H1 (cell line): ENCODE measurements around the gene MAGI2. TPM values are rescaled to one million over a fixed set of nuclear protein-coding genes. Genes with fewer than 3 reads are reported as not detected.
A peak's percentile ranks its signal among the peaks of the same experiment; 100 is the strongest.

Experiments used
- CTCF ChIA-PET: fragments of 300-600 bp; sonication (Branson Sonifier 250); formaldehyde crosslinking; loops from one replicate; lab custom pipeline; 2021; ENCODE audit not compliant: partially characterized antibody; lab: Charles Lee
- POLR2A ChIA-PET: fragments of 300-600 bp; sonication (Branson Sonifier 250); formaldehyde crosslinking; loops from one replicate; lab custom pipeline; 2021; ENCODE audit warnings: inconsistent platforms; ENCODE audit not compliant: partially characterized antibody; lab: Charles Lee
- DNase-seq, 2 experiments: peaks; one replicate each; pipeline versions ENCODE4 v3.0.0 to v3.0.0-alpha.2; 2010 to 2022; ENCODE audit warnings: low spot score in 2 of 2, low read depth in 1 of 2, mixed read lengths in 1 of 2
- FAIRE-seq: peaks from 2 replicates; lab custom pipeline; 2011; peaks lifted over from hg19 to GRCh38; lab: Jason Lieb, UNC
- H2AFZ ChIP-seq: 2 replicates; pipeline ENCODE4 v1.8.1; 2012; ENCODE audit warnings: low read length, inconsistent platforms
- H2AK5ac ChIP-seq: 2 replicates; pipeline ENCODE4 v1.6.1; 2013; ENCODE audit warnings: low read depth, low read length
- H2BK120ac ChIP-seq: replicated peaks from 2 replicates; pipeline ENCODE3; 2013; ENCODE audit warnings: low read depth, low read length, inconsistent platforms
- H2BK12ac ChIP-seq: 2 replicates; pipeline ENCODE4 v1.6.1; 2013; ENCODE audit warnings: low read depth, low read length
- H2BK15ac ChIP-seq: 2 replicates; pipeline ENCODE4 v1.6.1; 2013; ENCODE audit warnings: low read length
- H2BK20ac ChIP-seq: 2 replicates; pipeline ENCODE4 v1.6.1; 2013; ENCODE audit warnings: low read length
- H2BK5ac ChIP-seq: 2 replicates; pipeline ENCODE4 v1.6.1; 2013; ENCODE audit warnings: low read depth, low read length
- H3K14ac ChIP-seq: 2 replicates; pipeline ENCODE4 v1.6.1; 2013; ENCODE audit warnings: inconsistent platforms; ENCODE audit not compliant: insufficient read length
- H3K18ac ChIP-seq: 2 replicates; pipeline ENCODE4 v1.6.1; 2013; ENCODE audit warnings: low read length; ENCODE audit errors: extremely low read depth
- H3K23ac ChIP-seq: 2 replicates; pipeline ENCODE4 v1.6.1; 2013; ENCODE audit warnings: inconsistent platforms; ENCODE audit not compliant: insufficient read length
- H3K23me2 ChIP-seq: 2 replicates; pipeline ENCODE4 v1.6.1; 2013; ENCODE audit warnings: low read depth, low read length
- H3K27ac ChIP-seq: 2 replicates; pipeline ENCODE4 v1.6.1; 2011; ENCODE audit warnings: low read depth, low read length, inconsistent platforms
- H3K27me3 ChIP-seq, 4 experiments: replicated peaks in 1 of 4; 1 replicate in 1 of 4; 2 replicates in 3 of 4; pipeline versions ENCODE4 v1.6.1 to v1.8.1; 2011 to 2013; ENCODE audit warnings: low read length in 3 of 4, mild to moderate bottlenecking in 3 of 4, inconsistent platforms in 2 of 4, mixed read lengths in 2 of 4, moderate library complexity in 1 of 4; ENCODE audit not compliant: control insufficient read depth in 3 of 4, insufficient read depth in 3 of 4; ENCODE audit errors: extremely low read depth in 1 of 4
- H3K36me3 ChIP-seq, 4 experiments: 2 replicates each; pipeline versions ENCODE4 v1.6.1 to v1.8.1; 2011 to 2013; ENCODE audit warnings: mild to moderate bottlenecking in 4 of 4, low read length in 3 of 4, moderate library complexity in 2 of 4, control low read depth in 1 of 4, inconsistent platforms in 1 of 4; ENCODE audit not compliant: insufficient read depth in 4 of 4, control insufficient read depth in 2 of 4
- H3K4ac ChIP-seq: replicated peaks from 2 replicates; pipeline ENCODE3; 2013; ENCODE audit warnings: low read length, low read depth, mixed read lengths, inconsistent platforms; ENCODE audit not compliant: insufficient read length
- H3K4me1 ChIP-seq, 4 experiments: replicated peaks in 1 of 4; 1 replicate in 1 of 4; 2 replicates in 3 of 4; pipeline versions ENCODE4 v1.6.1 to v1.8.1; 2011 to 2013; ENCODE audit warnings: low read length in 3 of 4, inconsistent platforms in 2 of 4, mixed read lengths in 1 of 4; ENCODE audit not compliant: insufficient read depth in 4 of 4, control insufficient read depth in 3 of 4
- H3K4me2 ChIP-seq, 2 experiments: 2 replicates each; pipeline versions ENCODE4 v1.6.1 to v1.8.1; 2011 to 2013; ENCODE audit warnings: low read depth in 2 of 2, low read length in 2 of 2, control low read depth in 1 of 2, inconsistent platforms in 1 of 2, mild to moderate bottlenecking in 1 of 2; ENCODE audit not compliant: insufficient read depth in 1 of 2
- H3K4me3 ChIP-seq, 4 experiments: fragments of 200-600, 300-600 bp in 1 of 4; sonication (generic), shearing (Covaris generic), sonication (Bioruptor Twin) in 1 of 4; 2 replicates each; pipeline versions ENCODE4 v1.5.1 to v1.8.1; 2011 to 2016; ENCODE audit warnings: low read length in 4 of 4, low read depth in 3 of 4, control low read depth in 2 of 4, inconsistent platforms in 2 of 4, mild to moderate bottlenecking in 2 of 4, mixed read lengths in 1 of 4, moderate library complexity in 1 of 4; ENCODE audit not compliant: insufficient read depth in 2 of 4; ENCODE audit errors: extremely low read depth in 1 of 4
- H3K56ac ChIP-seq: replicated peaks from 2 replicates; pipeline ENCODE3; 2013; ENCODE audit warnings: low read depth, mild to moderate bottlenecking, mixed read lengths, low read length, inconsistent platforms; ENCODE audit not compliant: insufficient read length
- H3K79me1 ChIP-seq: 2 replicates; pipeline ENCODE4 v1.6.1; 2013; ENCODE audit warnings: low read depth, low read length, control low read depth
- H3K79me2 ChIP-seq, 2 experiments: 2 replicates each; pipeline versions ENCODE4 v1.6.1 to v1.8.1; 2012 to 2013; ENCODE audit warnings: low read length in 2 of 2, mild to moderate bottlenecking in 2 of 2, inconsistent platforms in 1 of 2; ENCODE audit not compliant: insufficient read depth in 2 of 2, control insufficient read depth in 1 of 2
- H3K9ac ChIP-seq, 4 experiments: replicated peaks in 1 of 4; 1 replicate in 1 of 4; 2 replicates in 3 of 4; pipeline versions ENCODE4 v1.6.1 to v1.8.1; 2011 to 2013; ENCODE audit warnings: low read depth in 3 of 4, low read length in 3 of 4, control low read depth in 2 of 4, mild to moderate bottlenecking in 2 of 4, moderate library complexity in 2 of 4, inconsistent platforms in 1 of 4; ENCODE audit errors: extremely low read depth in 1 of 4
- H3K9me3 ChIP-seq, 2 experiments: 2 replicates each; pipeline versions ENCODE4 v1.6.1 to v1.8.1; 2012 to 2013; ENCODE audit warnings: mild to moderate bottlenecking in 2 of 2, moderate library complexity in 2 of 2, control low read depth in 1 of 2, inconsistent platforms in 1 of 2, low read depth in 1 of 2, low read length in 1 of 2, mixed read lengths in 1 of 2; ENCODE audit not compliant: insufficient read depth in 2 of 2
- H4K20me1 ChIP-seq, 2 experiments: replicated peaks in 1 of 2; 2 replicates each; pipeline versions ENCODE3 to v1.8.1; 2011 to 2013; ENCODE audit warnings: inconsistent platforms in 2 of 2, low read length in 2 of 2, mild to moderate bottlenecking in 1 of 2; ENCODE audit not compliant: insufficient read depth in 2 of 2, control insufficient read depth in 1 of 2
- H4K5ac ChIP-seq: 2 replicates; pipeline ENCODE4 v1.6.1; 2013; ENCODE audit warnings: low read length, low read depth, mixed read lengths, inconsistent platforms; ENCODE audit not compliant: insufficient read length
- H4K8ac ChIP-seq: 2 replicates; pipeline ENCODE4 v1.8.0; 2013; ENCODE audit warnings: mild to moderate bottlenecking, moderate library complexity, low read length, inconsistent platforms; ENCODE audit not compliant: insufficient read depth; ENCODE audit errors: extremely low read depth
- H4K91ac ChIP-seq: replicated peaks from 2 replicates; pipeline ENCODE3; 2013; ENCODE audit warnings: low read length, mixed read lengths, inconsistent platforms; ENCODE audit not compliant: insufficient read length
- EP300 ChIP-seq, 2 experiments: IDR thresholded peaks; 1 replicate in 1 of 2; 2 replicates in 1 of 2; pipeline ENCODE4 v1.6.1; 2011 to 2012; ENCODE audit warnings: low read depth in 2 of 2, low read length in 2 of 2, mild to moderate bottlenecking in 2 of 2, borderline replicate concordance in 1 of 2, inconsistent platforms in 1 of 2, moderate library complexity in 1 of 2
- POLR2A ChIP-seq, 2 experiments: IDR thresholded peaks; 1 replicate in 1 of 2; 2 replicates in 1 of 2; pipeline ENCODE4 v1.6.1; 2011; ENCODE audit warnings: low read depth in 2 of 2, low read length in 2 of 2, mild to moderate bottlenecking in 2 of 2; ENCODE audit errors: control extremely low read depth in 1 of 2
- WGBS, 2 experiments: shearing (Covaris generic) in 1 of 2; methylation state at CpG; one replicate each; pipeline versions ENCODE4 v1.1.6 to v1.1.7; 2013 to 2015; ENCODE audit warnings: low lambda C conversion rate in 2 of 2, mixed read lengths in 2 of 2, inconsistent platforms in 1 of 2, low coverage in 1 of 2, missing lambda C conversion rate in 1 of 2; ENCODE audit not compliant: insufficient replicate concordance in 2 of 2, insufficient coverage in 1 of 2, insufficient read length in 1 of 2; ENCODE audit errors: extremely low coverage in 1 of 2, missing lambda C conversion rate in 1 of 2; 5-methylcytosine and 5-hydroxymethylcytosine counted together
- polyA plus RNA-seq, 7 experiments: library from polyadenylated mRNA; depleted of rRNA in 3 of 7; stranded (reverse) in 5 of 7; unstranded in 2 of 7; fragments of >200 nt in 5 of 7; fragments of 200-250 nt in 2 of 7; gene quantifications; 1 replicate in 5 of 7; 2 replicates in 1 of 7; 4 replicates in 1 of 7; pipeline versions ENCODE4 v1.2.1 to v1.2.3, GENCODE V29; 2011 to 2013; ENCODE audit warnings: missing spikeins in 2 of 7, mixed read lengths in 2 of 7
- total RNA-seq: library from RNA; stranded (reverse); fragmentation: NEBNext Ultra II Directional; extraction: Animal tissue kit (Norgen Biotek cat#: 25700); gene quantifications from 2 replicates; pipeline ENCODE4 v1.2.1, GENCODE V29; 2021

The MAGI2 gene
- total and polyA plus RNA-seq, 2 of the 8 experiments (the other 6 are each of a cell fraction or from before 2014, with no cell fraction given), result 6.0 to 27.3 TPM

DNA sequence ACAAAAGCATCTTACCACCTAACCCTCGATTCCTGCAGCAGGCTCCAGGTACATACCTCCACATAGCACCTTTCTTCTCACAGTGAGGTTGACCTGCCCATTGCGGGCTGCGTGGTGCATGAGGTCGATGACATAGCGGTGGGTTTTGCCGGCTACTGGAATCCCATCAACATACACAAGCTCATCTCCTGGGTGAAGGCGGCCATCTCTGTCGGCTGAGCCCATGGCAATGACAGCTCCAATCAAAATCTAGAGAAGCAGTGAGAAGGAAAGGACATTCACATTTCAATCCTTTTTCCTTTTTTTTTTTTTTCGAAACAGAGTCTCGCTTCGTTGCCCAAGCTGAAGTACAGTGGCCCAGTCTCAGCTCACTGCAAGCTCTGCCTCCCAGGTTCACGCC is 1285.6 kb downstream of the MAGI2 start:
- ChIA-PET CTCF (interaction anchor here (0.6 to 1.6 kb wide), 5 partner anchors 8 to 57 kb away, joined by 3 to 4 read pairs (median 3); no protein-coding TSS in a partner anchor), POLR2A (interaction anchor here (1.1 kb wide), 1 partner anchor 8 kb away, joined by 3 read pairs; no protein-coding TSS in a partner anchor)
- FAIRE-seq (no peak), DNase-seq (no peak)
- H2BK5ac ChIP-seq, result 0 out of 2 replicates have a peak overlapping the region, but pooled peaks have one; percentile 31
- H3K23ac ChIP-seq, result no peak overlapping the region
- H4K8ac ChIP-seq, result no peak overlapping the region
- no peak overlapping the region for H4K91ac ChIP-seq
- no peaks in the 10 kb centered on the region for H4K20me1 ChIP-seq
- no peak overlapping the region for H2BK12ac ChIP-seq
- no peak overlapping the region for H2AK5ac ChIP-seq
- H3K4ac ChIP-seq, result no peak overlapping the region
- H3K23me2 ChIP-seq, result no peaks in the 10 kb centered on the region
- H3K4me1 ChIP-seq, result peaks cover 8 to 24% (median 14%) of the 10 kb centered on the region in 4 experiments; a peak in 6 of 7 replicates
- no peak overlapping the region for H3K9ac ChIP-seq
- H3K4me3 ChIP-seq, result no peak overlapping the region
- 0 out of 2 replicates have a peak overlapping the region, but pooled peaks have one; percentile 48 for H2BK15ac ChIP-seq
- peaks cover 0 to 3% (median 2%) of the 10 kb centered on the region in 4 experiments; a peak in 3 of 8 replicates for H3K36me3 ChIP-seq
- no peak overlapping the region for H3K27ac ChIP-seq
- WGBS, 2 experiments, result 91% methylated on average over 12 of the region's 12 CpGs; no CpG with 5 or more reads in 1 of the 2 experiments
- no peak overlapping the region for H4K5ac ChIP-seq
- H3K79me2 ChIP-seq, result no peaks in the 10 kb centered on the region
- no peak overlapping the region for H3K18ac ChIP-seq
- H2BK20ac ChIP-seq, result no peak overlapping the region
- H2AFZ ChIP-seq, result no peak overlapping the region
- no peak overlapping the region for H3K56ac ChIP-seq
- no peak overlapping the region for H3K4me2 ChIP-seq
- H2BK120ac ChIP-seq, result no peak overlapping the region
- no peak overlapping the region for H3K14ac ChIP-seq
- H3K27me3 ChIP-seq, result no peaks in the 10 kb centered on the region
- H3K9me3 ChIP-seq, result no peaks in the 10 kb centered on the region
- H3K79me1 ChIP-seq, result 0 out of 2 replicates have a peak, but pooled peaks cover 2% of the 10 kb centered on the region
- no peak for TF ChIP-seq POLR2A (IDR thresholded peaks at IDR 0.05; ENCODE audit: control extremely low read depth in 1 of 2, low read depth in 2 of 2, low read length in 2 of 2)
- TF ChIP-seq EP300 (IDR thresholded peaks at IDR 0.05; ENCODE audit: borderline replicate concordance in 1 of 2, low read depth in 2 of 2, low read length in 2 of 2), result no peak
